ENCODE results near the gene SLC39A10. TPM values are rescaled to one million over a fixed set of nuclear protein-coding genes. Genes with fewer than 3 reads are reported as not detected.
"Not testable (repeated sequence)": the region's sequence is repeated elsewhere in the genome, so short reads cannot be mapped to it uniquely, and the experiment has no call there.

Gene SLC39A10
- total and polyA plus RNA-seq, 9 of the 15 experiments (the other 6 are each of a cell fraction or from before 2014, with no cell fraction given), result 12.5 to 40.1 (median 23.1) TPM

- Histone ChIP-seq H3K4me3 (no peak overlapping the region), H3K9me1 (ENCODE audit: control insufficient read depth, insufficient read depth, low read length) (no peaks in the 10 kb centered on the region), H3K4me2 (ENCODE audit: insufficient read depth, low read length) (no peak overlapping the region), H3K4me1 (replicated peaks in 1 of 2; ENCODE audit: control insufficient read depth in 2 of 2, insufficient read depth in 2 of 2, low read length in 2 of 2) (peaks cover 2 to 6% of the 10 kb centered on the region in 2 experiments; a peak in 3 of 5 replicates), H2AFZ (ENCODE audit: low read depth, low read length) (no peak overlapping the region), H3K27me3 (ENCODE audit: control insufficient read depth in 2 of 2, insufficient read depth in 2 of 2, low read length in 2 of 2) (no peaks in the 10 kb centered on the region), H3K9ac (ENCODE audit: insufficient read depth in 1 of 2, low read depth in 2 of 2, low read length in 2 of 2) (no peak overlapping the region), H3K79me2 (ENCODE audit: control insufficient read depth, insufficient read depth, low read length) (peaks cover 88% of the 10 kb centered on the region), H3K27ac (ENCODE audit: extremely low read depth, low read depth, low read length) (no peak overlapping the region), H3K36me3 (ENCODE audit: control insufficient read depth, insufficient read depth, low read length) (peaks cover 10% of the 10 kb centered on the region; the same call in 2 of the 3 replicates), H4K20me1 (replicated peaks; ENCODE audit: control insufficient read depth, insufficient read depth, low read length) (no peaks in the 10 kb centered on the region), H3K9me3 (replicated peaks; ENCODE audit: control insufficient read depth, insufficient read depth, low read depth, low read length) (no peaks in the 10 kb centered on the region)
- DNase-seq (ENCODE audit: extremely low read depth in 1 of 4, low spot score in 3 of 4) (no peak), ATAC-seq (no peak), FAIRE-seq (no peak)
- intact Hi-C loops (cut with micrococcal nuclease) (loop anchor here (5.0 to 10.0 kb wide), 4 partner anchors 170 to 403 kb away; partner anchors contain the start of gene DNAH7), in situ Hi-C loops (cut with MboI) (loop anchor here (25.0 kb wide), 1 partner anchor 398 kb away; the partner anchor contains the start of gene DNAH7)
- WGBS (ENCODE audit: insufficient coverage, low coverage, missing lambda C conversion rate), result 78% methylated on average over 1 of the region's 1 CpG
- TF ChIP-seq LCOR (CRISPR knock-in tag; IDR thresholded peaks at IDR 0.05) (no peak), E2F1 (CRISPR knock-in tag; IDR thresholded peaks at IDR 0.05) (no peak), E2F6 (IDR thresholded peaks at IDR 0.05; ENCODE audit: borderline replicate concordance in 1 of 2, extremely low read depth in 1 of 2, insufficient read depth in 1 of 2, insufficient read length in 1 of 2, low read depth in 1 of 2, low read length in 1 of 2, poor library complexity in 1 of 2, severe bottlenecking in 1 of 2) (no peak), HSF4 (CRISPR knock-in tag; IDR thresholded peaks at IDR 0.05; ENCODE audit: borderline replicate concordance) (no peak), ETS2 (tag; IDR thresholded peaks at IDR 0.05; ENCODE audit: borderline replicate concordance, poor library complexity, severe bottlenecking) (no peak), RAD21 (CRISPR knock-in tag; conservative IDR thresholded peaks at IDR 0.05 in 1 of 2, IDR thresholded peaks at IDR 0.05 in 1 of 2) (0 out of 4 replicates have a peak, but pooled peaks of 1 of the 2 experiments have one; percentile 15)
- CTCF ChIA-PET (ENCODE audit: low intra/inter-chr PET ratio), result no interaction called here
- no TSS peak for BruUV-seq (replicated peaks)
- POLR2A ChIA-PET, result no interaction called here
Observed at GRCh38 chr2:195664528-195664927, 7.5 kb downstream of the SLC39A10 start.

- H3K9me3 ChIP-seq (replicated peaks; ENCODE audit: control insufficient read depth, insufficient read depth, low read depth, low read length); H3K4me3 ChIP-seq; FAIRE-seq; H2AFZ ChIP-seq (ENCODE audit: low read depth, low read length); H3K9me1 ChIP-seq (ENCODE audit: control insufficient read depth, insufficient read depth, low read length); ATAC-seq; H3K9ac ChIP-seq (ENCODE audit: insufficient read depth in 1 of 2, low read depth in 2 of 2, low read length in 2 of 2); H3K27me3 ChIP-seq (ENCODE audit: control insufficient read depth in 2 of 2, insufficient read depth in 2 of 2, low read length in 2 of 2); DNase-seq (ENCODE audit: extremely low read depth in 1 of 4, low spot score in 3 of 4); H3K36me3 ChIP-seq (ENCODE audit: control insufficient read depth, insufficient read depth, low read length); H3K4me2 ChIP-seq (ENCODE audit: insufficient read depth, low read length); H4K20me1 ChIP-seq (replicated peaks; ENCODE audit: control insufficient read depth, insufficient read depth, low read length); H3K27ac ChIP-seq (ENCODE audit: extremely low read depth, low read depth, low read length); CTCF ChIA-PET (ENCODE audit: low intra/inter-chr PET ratio); BruUV-seq (replicated peaks); H3K4me1 ChIP-seq (replicated peaks in 1 of 2; ENCODE audit: control insufficient read depth in 2 of 2, insufficient read depth in 2 of 2, low read length in 2 of 2): not testable (repeated sequence)
- peaks cover 85% of the 10 kb centered on the region for H3K79me2 ChIP-seq (ENCODE audit: control insufficient read depth, insufficient read depth, low read length)
- intact Hi-C loops (cut with micrococcal nuclease) (loop anchor here (10.0 kb wide), 1 partner anchor 170 kb away; no protein-coding TSS in a partner anchor), in situ Hi-C loops (cut with MboI) (loop anchor here (25.0 kb wide), 1 partner anchor 397 kb away; the partner anchor contains the start of gene DNAH7)
- POLR2A ChIA-PET, result interaction anchor here (1.2 kb wide), 1 partner anchor 8 kb away, joined by 3 read pairs; the partner anchor contains the start of gene SLC39A10
- WGBS (ENCODE audit: insufficient coverage, low coverage, missing lambda C conversion rate), result 50% methylated on average over 1 of the region's 4 CpGs
Observed at GRCh38 chr2:195665153-195665552, 8.1 kb downstream of the SLC39A10 start.

Measured in K562 (cell line).